GM10266 (cell line): ENCODE data around the gene MSH3.

ENCODE experiments used
- DNase-seq: peaks from one replicate; pipeline ENCODE4 v3.0.0; 2012; ENCODE audit errors: extremely low spot score
- TF ChIP-seq, protein P1 (sequence below): IDR thresholded peaks from 2 replicates; pipeline ENCODE4 v1.5.1; 2012; ENCODE audit warnings: mild to moderate bottlenecking, low read depth; ENCODE audit not compliant: control insufficient read depth, insufficient read depth; ENCODE audit errors: missing control alignments

Gene MSH3

GRCh38 chr5:80654391-80655230 lies at the start of gene MSH3, which contains the start of gene DHFR:
TSS of gene MSH3 (plus strand) at chr5:80654652. CDS start at chr5:80654728, 76 bp downstream.
TSS of gene DHFR (minus strand) at chr5:80654983. CDS start at chr5:80654489, 494 bp downstream.
- TF ChIP-seq, protein P1, sequence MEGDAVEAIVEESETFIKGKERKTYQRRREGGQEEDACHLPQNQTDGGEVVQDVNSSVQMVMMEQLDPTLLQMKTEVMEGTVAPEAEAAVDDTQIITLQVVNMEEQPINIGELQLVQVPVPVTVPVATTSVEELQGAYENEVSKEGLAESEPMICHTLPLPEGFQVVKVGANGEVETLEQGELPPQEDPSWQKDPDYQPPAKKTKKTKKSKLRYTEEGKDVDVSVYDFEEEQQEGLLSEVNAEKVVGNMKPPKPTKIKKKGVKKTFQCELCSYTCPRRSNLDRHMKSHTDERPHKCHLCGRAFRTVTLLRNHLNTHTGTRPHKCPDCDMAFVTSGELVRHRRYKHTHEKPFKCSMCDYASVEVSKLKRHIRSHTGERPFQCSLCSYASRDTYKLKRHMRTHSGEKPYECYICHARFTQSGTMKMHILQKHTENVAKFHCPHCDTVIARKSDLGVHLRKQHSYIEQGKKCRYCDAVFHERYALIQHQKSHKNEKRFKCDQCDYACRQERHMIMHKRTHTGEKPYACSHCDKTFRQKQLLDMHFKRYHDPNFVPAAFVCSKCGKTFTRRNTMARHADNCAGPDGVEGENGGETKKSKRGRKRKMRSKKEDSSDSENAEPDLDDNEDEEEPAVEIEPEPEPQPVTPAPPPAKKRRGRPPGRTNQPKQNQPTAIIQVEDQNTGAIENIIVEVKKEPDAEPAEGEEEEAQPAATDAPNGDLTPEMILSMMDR, result no peak
- peak; percentile 96 for DNase-seq

DNA sequence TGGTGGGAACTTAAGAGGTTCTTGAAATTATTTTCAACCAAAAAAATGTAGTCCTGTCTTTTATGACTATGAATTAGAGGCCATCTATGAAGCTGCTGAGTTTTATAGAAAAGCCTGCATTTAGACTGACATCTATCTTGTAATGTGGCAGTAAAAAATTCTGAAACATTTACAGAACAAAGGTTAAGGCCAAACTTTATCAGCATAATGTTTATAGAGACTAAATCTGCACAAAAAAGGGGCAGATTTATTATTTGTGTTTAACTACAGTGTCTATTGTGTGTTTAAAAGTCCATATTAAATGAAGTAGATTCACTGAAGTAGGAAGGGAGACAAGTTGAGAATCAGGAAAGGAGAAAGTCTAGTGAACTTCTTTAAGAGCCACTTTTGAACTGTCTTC lies 47.1 kb upstream of the MSH3 start:
- no peak for DNase-seq
- TF ChIP-seq, protein P1, result no peak

DNA sequence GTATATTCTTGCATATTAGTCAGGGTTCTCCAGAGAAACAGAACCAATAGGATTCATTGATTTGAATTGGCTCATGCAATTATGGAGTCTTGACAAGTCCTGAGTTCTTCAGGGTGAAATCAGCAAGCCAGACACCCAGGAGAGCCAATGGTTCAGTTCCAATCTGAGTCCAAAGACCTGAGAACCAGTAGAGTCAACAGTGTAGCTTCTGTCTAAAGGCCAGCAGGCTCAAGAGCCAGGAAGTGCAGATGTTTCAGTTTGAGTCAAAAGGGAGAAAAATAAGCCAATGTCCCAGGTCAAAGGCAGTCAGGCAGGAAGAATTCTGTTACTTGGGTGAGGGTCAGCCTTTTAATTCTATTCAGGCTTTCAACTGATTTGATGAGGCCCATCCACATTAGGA lies 46.6 kb upstream of the MSH3 start:
- TF ChIP-seq, protein P1, result no peak
- DNase-seq, result peak; percentile 16

DNA sequence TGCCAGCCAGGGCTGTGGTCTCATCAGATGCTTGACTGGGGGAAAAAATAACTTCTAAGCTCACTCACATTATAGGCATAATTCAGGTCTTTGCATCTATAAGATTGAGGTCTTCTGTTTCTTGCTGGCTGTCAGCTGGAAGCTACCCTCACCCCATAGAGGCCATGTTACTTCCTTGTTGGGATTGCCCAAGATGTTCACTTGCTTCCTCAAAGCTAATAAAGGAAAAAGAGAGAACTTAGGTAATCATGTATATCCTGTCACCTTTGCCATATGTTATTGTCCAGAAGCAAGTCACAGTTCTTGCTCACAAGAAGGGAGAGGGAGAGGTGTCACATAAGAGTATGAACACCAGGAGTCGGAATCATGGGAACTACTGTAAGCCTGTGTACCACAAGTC lies 45.7 kb upstream of the MSH3 start:
- TF ChIP-seq, protein P1, result no peak
- DNase-seq, result no peak

DNA sequence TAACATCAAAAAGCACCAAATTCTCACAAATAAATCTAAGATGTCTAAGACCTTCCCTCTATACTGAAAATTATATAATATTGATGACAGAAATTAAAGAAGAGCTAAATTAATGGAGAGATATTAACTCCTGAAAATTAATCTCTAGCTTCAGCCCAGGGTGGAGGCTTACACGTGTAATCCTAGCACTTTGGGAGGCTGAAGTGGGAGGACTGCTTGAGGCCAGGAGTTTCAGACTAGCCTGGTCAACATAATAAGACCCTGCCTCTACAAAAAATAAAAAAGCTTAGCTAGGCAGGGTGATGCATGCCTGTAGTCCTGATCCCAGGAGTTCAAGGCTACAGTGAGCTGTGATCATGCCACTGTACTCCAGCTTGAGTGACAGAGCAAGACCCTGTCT lies 44.8 kb upstream of the MSH3 start:
- DNase-seq, result no peak

DNA sequence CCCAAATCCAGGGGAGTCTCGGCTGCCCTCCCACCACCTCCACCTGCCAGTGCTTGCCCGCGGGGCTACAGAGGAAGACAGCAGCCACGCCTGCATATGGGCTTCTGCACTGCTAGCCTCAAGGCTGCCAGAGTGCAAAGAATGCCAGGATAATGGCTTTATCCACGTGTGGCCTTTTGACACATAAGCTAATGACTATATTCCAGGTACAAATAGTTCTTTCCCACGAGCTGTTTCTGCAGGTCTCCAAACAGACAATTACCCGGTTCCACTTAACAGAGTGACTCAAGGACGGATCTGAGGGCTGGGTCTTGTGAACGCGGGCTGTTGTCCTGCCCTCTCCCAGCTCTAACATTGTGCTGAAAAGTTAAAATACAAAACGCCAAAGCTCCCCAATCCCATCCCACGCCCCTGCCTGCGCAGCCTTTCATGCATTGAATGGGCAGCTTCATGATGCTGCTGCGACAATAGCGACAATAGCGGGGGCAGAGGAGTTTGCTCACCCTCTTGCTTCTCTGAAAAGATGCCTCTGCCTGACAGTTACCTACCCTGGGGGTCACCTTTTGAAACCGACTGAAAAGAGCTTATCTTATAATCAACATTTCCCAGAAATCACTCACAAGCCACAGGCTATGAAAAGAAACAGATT lies 39.1 kb upstream of the MSH3 start:
- TF ChIP-seq, protein P1, result no peak
- no peak for DNase-seq

More for the DNA sequence above, 44.8 kb upstream of the MSH3 start:
- TF ChIP-seq, protein P1, result no peak

GRCh38 chr5:80618438-80618837 lies 36.0 kb upstream of the MSH3 start:
- TF ChIP-seq, protein P1, result no peak

More at GRCh38 chr5:80618438-80618837, 36.0 kb upstream of the MSH3 start:
- DNase-seq, result no peak
